Activated T-cell treated with anti-CD3 and anti-CD28 coated beads, Interleukin-2, amount 50 U/mL, for 72 hours (primary cell): ENCODE results near the gene CTU2. TPM values are rescaled to one million over a fixed set of nuclear protein-coding genes. Genes with fewer than 3 reads are reported as not detected.

Source experiments
- ATAC-seq, 2 donors: fragments of 150-1000 bp; cut with Tn5 transposase; replicated peaks in 1 of 2; 2 replicates each; pipeline ENCODE4 v1.10.0; 2021; ENCODE audit warnings: moderate library complexity in 2 of 2, mild to moderate bottlenecking in 1 of 2
- DNase-seq, 2 donors: peaks; one replicate each; pipeline ENCODE4 v3.0.0; 2021 to 2022; ENCODE audit warnings: mixed read lengths in 1 of 2
- H3K27ac Mint-ChIP-seq: one replicate; pipeline ENCODE4 v1.8.0; 2022; ENCODE audit warnings: mild to moderate bottlenecking, moderate library complexity, mixed read lengths
- H3K27me3 Mint-ChIP-seq: one replicate; pipeline ENCODE4 v1.8.0; 2022; ENCODE audit warnings: low read depth, mixed read lengths
- H3K36me3 Mint-ChIP-seq, 2 donors: one replicate each; pipeline ENCODE4 v1.8.0; 2022; ENCODE audit warnings: mixed read lengths in 2 of 2, mild to moderate bottlenecking in 1 of 2; ENCODE audit not compliant: insufficient read depth in 2 of 2
- H3K4me1 Mint-ChIP-seq: one replicate; pipeline ENCODE4 v1.8.0; 2022; ENCODE audit warnings: low read depth, mixed read lengths
- H3K4me3 Mint-ChIP-seq, 2 donors: one replicate each; pipeline ENCODE4 v1.8.0; 2022; ENCODE audit warnings: mild to moderate bottlenecking in 2 of 2, mixed read lengths in 2 of 2, moderate library complexity in 2 of 2
- H3K9me3 Mint-ChIP-seq, 2 donors: one replicate each; pipeline ENCODE4 v1.8.0; 2022; ENCODE audit warnings: mixed read lengths in 2 of 2
- total RNA-seq, 2 donors: library from RNA; stranded (reverse); gene quantifications; one replicate each; pipeline ENCODE4 v1.2.3, GENCODE V29; 2022

CTU2 gene
- total RNA-seq, 2 donors from 2014 or later, result 25.9 to 34.9 TPM

DNA sequence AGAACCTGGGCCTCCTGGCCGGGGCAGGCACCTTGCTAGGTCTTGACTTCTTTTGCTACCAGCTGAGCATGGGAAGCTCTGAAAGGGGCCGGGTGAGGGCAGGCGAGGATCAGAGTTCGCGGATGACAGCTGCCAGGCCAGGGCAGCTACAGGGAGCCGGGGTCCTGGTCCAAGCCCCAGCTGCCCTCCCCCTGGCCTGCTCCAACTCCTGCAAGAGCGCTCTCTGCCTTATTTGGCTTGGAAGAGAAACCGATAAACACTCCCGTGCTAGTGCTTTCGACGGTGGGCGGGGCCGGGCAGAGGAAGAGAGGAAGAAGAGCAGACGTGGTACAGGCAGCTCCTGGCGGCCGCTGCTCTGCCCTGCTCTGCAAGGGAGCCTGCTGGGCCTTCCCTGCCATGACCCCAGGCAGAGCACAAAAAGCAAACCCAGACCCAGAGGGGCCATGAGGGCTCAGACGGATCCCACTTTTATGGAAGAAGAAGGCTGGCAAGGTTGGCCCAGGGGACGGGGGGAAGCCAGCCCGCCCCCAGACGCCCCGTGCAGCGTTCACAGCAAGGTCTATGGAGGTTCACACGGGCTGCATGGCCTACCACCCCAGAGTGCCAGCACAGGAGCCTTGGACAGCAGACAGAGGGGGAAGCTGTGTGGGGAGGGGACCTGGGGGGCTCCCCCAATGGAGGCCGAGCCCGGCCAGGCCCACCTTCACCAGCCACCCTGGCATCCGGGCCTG lies 53.1 kb downstream of the CTU2 start:
- peak; percentile 50 to 54 for DNase-seq
- Mint-ChIP-seq H3K4me3 (peak overlapping the region; percentile 66 to 71), H3K36me3 (no peaks in the 10 kb centered on the region), H3K4me1 (peaks cover 11% of the 10 kb centered on the region), H3K9me3 (no peaks in the 10 kb centered on the region), H3K27ac (peak overlapping the region; percentile 91), H3K27me3 (no peaks in the 10 kb centered on the region)
- ATAC-seq, result peak; percentile 69 to 76

DNA sequence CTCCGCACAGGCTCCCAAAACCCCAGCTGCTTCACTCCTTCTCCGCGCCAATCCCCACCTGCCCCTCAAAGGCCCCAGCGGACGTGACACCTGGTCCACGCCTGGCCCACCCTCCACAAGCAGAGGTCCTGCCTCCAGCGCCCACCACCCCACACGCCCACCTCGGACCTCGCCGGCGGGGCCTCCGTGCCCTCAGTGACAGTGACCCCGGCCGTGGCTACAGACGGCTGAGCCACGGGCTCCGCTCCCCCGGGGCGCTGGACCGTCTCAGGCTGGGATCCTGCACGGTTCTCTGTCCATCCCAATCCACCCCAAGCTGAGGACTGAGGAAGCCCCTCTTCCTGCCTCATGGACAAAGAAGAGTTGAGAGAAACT lies 53.7 kb downstream of the CTU2 start:
- no peaks in the 10 kb centered on the region for H3K36me3 Mint-ChIP-seq
- no peaks in the 10 kb centered on the region for H3K9me3 Mint-ChIP-seq
- ATAC-seq (no peak), DNase-seq (no peak)
- H3K4me3 Mint-ChIP-seq, result no peak overlapping the region
- no peaks in the 10 kb centered on the region for H3K27me3 Mint-ChIP-seq
- H3K27ac Mint-ChIP-seq, result no peak overlapping the region
- H3K4me1 Mint-ChIP-seq, result peaks cover 11% of the 10 kb centered on the region

- no peaks in the 10 kb centered on the region for H3K9me3 Mint-ChIP-seq
- no peak for DNase-seq
- no peak for ATAC-seq
- H3K4me3 Mint-ChIP-seq, result no peak overlapping the region
- no peaks in the 10 kb centered on the region for H3K36me3 Mint-ChIP-seq
- H3K27ac Mint-ChIP-seq, result no peak overlapping the region
- no peaks in the 10 kb centered on the region for H3K27me3 Mint-ChIP-seq
- peaks cover 11% of the 10 kb centered on the region for H3K4me1 Mint-ChIP-seq
Observed at GRCh38 chr16:88760424-88761142, 54.3 kb downstream of the CTU2 start.

DNA sequence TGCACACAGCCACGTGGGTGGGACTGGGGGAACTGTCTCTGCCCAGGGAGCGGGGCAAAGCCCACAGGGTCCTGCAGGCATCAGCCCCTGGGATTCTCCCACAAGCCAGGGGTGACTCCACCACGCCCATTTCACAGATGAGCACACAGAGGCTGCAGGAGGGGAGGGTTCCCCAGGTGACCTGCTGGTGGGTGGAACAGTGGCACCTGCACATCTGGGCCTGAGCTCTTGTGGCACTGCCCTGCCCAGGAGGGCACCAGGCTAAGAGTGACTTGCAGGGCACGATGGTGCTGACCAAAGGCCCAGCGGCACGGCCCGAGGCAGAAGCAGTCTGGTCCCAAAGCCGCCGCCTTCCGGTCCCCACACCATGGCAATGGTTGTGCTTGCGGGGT lies 54.8 kb downstream of the CTU2 start:
- no peak for ATAC-seq

DNA sequence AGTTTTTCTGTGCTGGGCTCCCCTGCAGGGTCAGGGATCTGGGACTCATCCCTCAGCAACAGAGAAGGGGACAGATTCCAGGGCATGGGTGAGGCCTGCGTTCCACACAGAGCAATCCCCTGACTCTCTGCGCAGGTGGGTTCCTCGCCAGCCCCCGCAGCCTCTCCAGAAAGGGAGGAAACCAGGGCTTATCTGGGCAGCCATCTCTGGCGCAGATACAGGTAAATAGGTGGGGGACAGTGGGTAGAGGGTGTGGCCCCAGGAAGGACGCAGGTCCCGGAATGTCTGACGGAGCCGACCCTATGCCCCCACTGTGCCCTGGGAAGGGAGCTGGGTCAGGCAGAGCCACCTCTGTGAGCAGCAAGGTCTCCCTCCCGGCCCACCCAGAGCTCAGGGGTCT lies 55.5 kb downstream of the CTU2 start:
- no peaks in the 10 kb centered on the region for H3K27me3 Mint-ChIP-seq
- no peak overlapping the region for H3K4me3 Mint-ChIP-seq
- no peak overlapping the region for H3K27ac Mint-ChIP-seq
- ATAC-seq (no peak), DNase-seq (no peak)
- no peaks in the 10 kb centered on the region for H3K36me3 Mint-ChIP-seq
- no peaks in the 10 kb centered on the region for H3K9me3 Mint-ChIP-seq
- peaks cover 23% of the 10 kb centered on the region for H3K4me1 Mint-ChIP-seq

More for the DNA sequence above, 54.8 kb downstream of the CTU2 start:
- DNase-seq, result no peak
- no peak overlapping the region for H3K27ac Mint-ChIP-seq
- H3K27me3 Mint-ChIP-seq, result no peaks in the 10 kb centered on the region
- no peaks in the 10 kb centered on the region for H3K9me3 Mint-ChIP-seq
- H3K4me3 Mint-ChIP-seq, result no peak overlapping the region
- no peaks in the 10 kb centered on the region for H3K36me3 Mint-ChIP-seq
- peaks cover 16% of the 10 kb centered on the region for H3K4me1 Mint-ChIP-seq

DNA sequence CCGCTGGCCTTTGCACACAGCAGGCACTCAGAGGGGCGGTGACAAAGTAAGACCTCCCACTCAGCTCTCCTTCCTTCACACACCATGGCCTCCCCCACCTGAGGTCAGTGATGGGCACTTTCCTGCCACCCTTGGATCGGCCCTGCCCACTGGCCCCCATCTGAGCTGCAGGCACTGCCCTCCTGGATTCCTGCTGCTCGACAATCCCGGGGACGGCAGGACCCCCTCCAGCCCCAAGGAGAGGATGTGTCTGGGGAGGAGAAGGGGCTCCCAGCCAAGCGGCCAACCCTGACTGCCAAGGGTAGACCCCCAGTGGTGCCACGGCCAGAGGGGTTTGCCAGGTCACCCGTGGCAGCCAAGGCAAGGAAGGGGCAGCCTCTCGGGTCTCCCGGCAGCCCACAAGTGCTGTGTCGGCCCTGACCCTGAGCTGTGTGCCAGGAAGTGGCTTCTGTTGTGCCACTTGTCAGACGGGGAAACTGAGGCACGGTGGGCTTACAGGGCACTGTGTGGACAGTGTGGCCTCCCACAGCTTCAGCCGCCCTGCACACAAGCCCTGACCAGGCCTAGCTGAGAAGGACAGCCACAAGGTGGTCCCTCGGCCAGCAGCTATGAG lies 56.1 kb downstream of the CTU2 start:
- ATAC-seq, result no peak
- Mint-ChIP-seq H3K27ac (no peak overlapping the region), H3K4me1 (peaks cover 28% of the 10 kb centered on the region), H3K27me3 (no peaks in the 10 kb centered on the region), H3K9me3 (no peaks in the 10 kb centered on the region), H3K36me3 (no peaks in the 10 kb centered on the region), H3K4me3 (no peak overlapping the region)
- DNase-seq, result no peak

GRCh38 chr16:88762941-88763340 lies 56.6 kb downstream of the CTU2 start:
- H3K27me3 Mint-ChIP-seq, result no peaks in the 10 kb centered on the region
- H3K9me3 Mint-ChIP-seq, result no peaks in the 10 kb centered on the region
- peaks cover 31% of the 10 kb centered on the region for H3K4me1 Mint-ChIP-seq
- H3K4me3 Mint-ChIP-seq, result no peak overlapping the region
- ATAC-seq, result no peak
- H3K27ac Mint-ChIP-seq, result no peak overlapping the region
- no peak for DNase-seq
- H3K36me3 Mint-ChIP-seq, result no peaks in the 10 kb centered on the region

DNA sequence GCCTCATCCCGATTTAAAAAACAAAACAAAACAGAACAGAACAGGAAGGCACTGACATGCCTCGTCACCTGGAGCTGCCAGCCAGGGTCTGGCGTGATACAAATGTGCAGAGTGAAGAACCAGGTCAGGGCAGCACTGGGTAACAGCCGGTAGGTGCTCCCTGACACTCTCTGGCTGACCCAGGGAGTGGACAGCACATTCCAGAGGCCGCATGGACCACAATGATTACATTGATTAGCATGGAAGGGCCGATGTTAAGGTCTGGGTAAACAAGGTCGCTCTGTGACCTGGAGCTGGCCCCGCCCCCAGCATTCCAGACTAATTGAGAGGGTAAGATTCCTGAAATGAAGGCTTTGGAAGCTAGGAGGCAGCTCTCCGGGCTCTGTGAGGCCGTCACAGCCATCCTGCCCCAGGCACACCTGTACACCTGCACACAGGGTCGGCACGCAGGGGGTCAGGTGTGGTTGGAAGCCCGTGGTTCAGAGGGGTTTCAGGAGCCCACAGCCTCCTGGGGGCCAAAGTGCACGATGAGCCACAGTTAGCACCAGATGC lies 57.3 kb downstream of the CTU2 start:
- H3K4me1 Mint-ChIP-seq, result peaks cover 31% of the 10 kb centered on the region

DNA sequence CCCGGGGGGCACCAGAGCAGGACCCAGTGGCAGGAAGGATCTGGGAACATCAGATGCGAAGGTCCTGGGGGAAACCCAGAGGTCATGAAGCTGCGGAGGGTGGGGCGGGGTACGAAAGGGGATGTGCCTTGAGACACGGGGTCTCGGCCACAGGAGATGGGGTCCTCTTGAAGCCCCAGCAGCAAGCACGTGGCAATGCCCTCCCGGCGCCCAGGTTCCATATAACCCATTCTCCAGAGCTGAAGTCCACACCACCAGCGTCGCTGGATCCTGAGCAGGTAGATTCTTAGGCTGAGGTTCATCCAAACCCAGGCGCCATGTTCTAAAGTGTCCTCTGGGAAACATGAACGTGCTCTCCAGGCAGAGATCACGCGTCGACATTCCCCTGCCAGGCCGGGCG lies 57.8 kb downstream of the CTU2 start:
- Mint-ChIP-seq H3K4me3 (no peak overlapping the region), H3K27ac (no peak overlapping the region), H3K36me3 (no peaks in the 10 kb centered on the region), H3K27me3 (no peaks in the 10 kb centered on the region), H3K4me1 (peaks cover 26% of the 10 kb centered on the region), H3K9me3 (no peaks in the 10 kb centered on the region)
- DNase-seq (no peak), ATAC-seq (no peak)

More for the DNA sequence above, 57.3 kb downstream of the CTU2 start:
- no peak for DNase-seq
- Mint-ChIP-seq H3K4me3 (no peak overlapping the region), H3K27ac (no peak overlapping the region), H3K9me3 (no peaks in the 10 kb centered on the region), H3K27me3 (no peaks in the 10 kb centered on the region), H3K36me3 (no peaks in the 10 kb centered on the region)
- no peak for ATAC-seq

GRCh38 chr16:88764913-88765349 lies 58.6 kb downstream of the CTU2 start:
- Mint-ChIP-seq H3K4me1 (peaks cover 25% of the 10 kb centered on the region), H3K27me3 (no peaks in the 10 kb centered on the region), H3K9me3 (no peaks in the 10 kb centered on the region), H3K4me3 (no peak overlapping the region), H3K36me3 (no peaks in the 10 kb centered on the region), H3K27ac (no peak overlapping the region)
- DNase-seq (no peak), ATAC-seq (no peak)

Other genes with a start within 250 kb of the CTU2 start
- gene ZC3H18, start 136.1 kb upstream of the CTU2 start, total RNA-seq, result 10 to 100 TPM; 88.7 to 99.0 TPM
- gene IL17C, start 67.9 kb upstream of the CTU2 start, total RNA-seq, result under 1 TPM in 1 of 2 donors, not detected in 1; 0.41 TPM
- 100 to 1,000 TPM; 199 to 318 TPM for gene CYBA, start 55.5 kb upstream of the CTU2 start, total RNA-seq
- gene MVD, start 43.4 kb upstream of the CTU2 start, total RNA-seq, result 10 to 100 TPM; 64.5 to 80.5 TPM
- gene SNAI3, start 20.0 kb upstream of the CTU2 start, total RNA-seq, result 10 to 100 TPM in 1 of 2 donors, 1 to 10 TPM in 1; 8.4 to 10.5 TPM
- gene RNF166, start 95 bp upstream of the CTU2 start, total RNA-seq, result 10 to 100 TPM; 58.6 to 64.5 TPM
- gene PIEZO1, start 78.7 kb downstream of the CTU2 start, total RNA-seq, result 100 to 1,000 TPM in 1 of 2 donors, 10 to 100 TPM in 1; 94.1 to 141 TPM
- 100 to 1,000 TPM; 167 to 172 TPM for gene CDT1, start 97.3 kb downstream of the CTU2 start, total RNA-seq
- gene APRT, start 105.4 kb downstream of the CTU2 start, total RNA-seq, result 100 to 1,000 TPM; 116 to 139 TPM
- gene GALNS, start 150.4 kb downstream of the CTU2 start, total RNA-seq, result 10 to 100 TPM; 26.1 to 31.7 TPM
- 10 to 100 TPM; 32.0 to 35.2 TPM for gene TRAPPC2L, start 150.6 kb downstream of the CTU2 start, total RNA-seq
- not detected for gene PABPN1L, start 160.2 kb downstream of the CTU2 start, total RNA-seq